ENCODE measurements around the gene ST6GALNAC2.

The ST6GALNAC2 gene

DNA sequence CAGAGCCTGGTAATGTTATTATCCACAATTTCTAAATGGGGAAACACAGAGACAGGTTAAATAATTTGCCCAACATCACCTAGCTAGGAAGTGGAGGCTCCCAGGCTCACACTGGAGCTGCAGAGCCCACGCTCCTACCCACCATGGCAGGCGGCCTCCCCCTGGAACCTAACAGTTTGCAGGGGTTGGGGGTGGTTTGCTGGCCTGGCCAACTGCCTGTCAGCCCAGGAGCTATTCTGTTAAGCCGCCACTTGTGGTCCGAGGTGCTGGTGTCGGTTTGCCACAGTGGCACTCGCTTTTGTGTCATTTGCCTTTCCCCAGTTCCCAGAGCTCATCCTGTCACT is 42.2 kb downstream of the ST6GALNAC2 start:
- Histone ChIP-seq H3K4me3 (ENCODE audit: low read depth, low read length) (peak overlapping the region; percentile 0; the same call in 1 of the 2 replicates), H3K9me3 (ENCODE audit: severe bottlenecking) (no peaks in the 10 kb centered on the region), H3K27me3 (ENCODE audit: insufficient read depth, low read depth, severe bottlenecking) (no peaks in the 10 kb centered on the region), H3K27ac (peak overlapping the region; percentile 96), H3K36me3 (peaks cover 2% of the 10 kb centered on the region; the same call in 1 of the 2 replicates)
- peak; percentile 39 for DNase-seq
- TF ChIP-seq, protein P1, sequence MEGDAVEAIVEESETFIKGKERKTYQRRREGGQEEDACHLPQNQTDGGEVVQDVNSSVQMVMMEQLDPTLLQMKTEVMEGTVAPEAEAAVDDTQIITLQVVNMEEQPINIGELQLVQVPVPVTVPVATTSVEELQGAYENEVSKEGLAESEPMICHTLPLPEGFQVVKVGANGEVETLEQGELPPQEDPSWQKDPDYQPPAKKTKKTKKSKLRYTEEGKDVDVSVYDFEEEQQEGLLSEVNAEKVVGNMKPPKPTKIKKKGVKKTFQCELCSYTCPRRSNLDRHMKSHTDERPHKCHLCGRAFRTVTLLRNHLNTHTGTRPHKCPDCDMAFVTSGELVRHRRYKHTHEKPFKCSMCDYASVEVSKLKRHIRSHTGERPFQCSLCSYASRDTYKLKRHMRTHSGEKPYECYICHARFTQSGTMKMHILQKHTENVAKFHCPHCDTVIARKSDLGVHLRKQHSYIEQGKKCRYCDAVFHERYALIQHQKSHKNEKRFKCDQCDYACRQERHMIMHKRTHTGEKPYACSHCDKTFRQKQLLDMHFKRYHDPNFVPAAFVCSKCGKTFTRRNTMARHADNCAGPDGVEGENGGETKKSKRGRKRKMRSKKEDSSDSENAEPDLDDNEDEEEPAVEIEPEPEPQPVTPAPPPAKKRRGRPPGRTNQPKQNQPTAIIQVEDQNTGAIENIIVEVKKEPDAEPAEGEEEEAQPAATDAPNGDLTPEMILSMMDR (IDR thresholded peaks at IDR 0.05; ENCODE audit: low read depth, low read length), result no peak

DNA sequence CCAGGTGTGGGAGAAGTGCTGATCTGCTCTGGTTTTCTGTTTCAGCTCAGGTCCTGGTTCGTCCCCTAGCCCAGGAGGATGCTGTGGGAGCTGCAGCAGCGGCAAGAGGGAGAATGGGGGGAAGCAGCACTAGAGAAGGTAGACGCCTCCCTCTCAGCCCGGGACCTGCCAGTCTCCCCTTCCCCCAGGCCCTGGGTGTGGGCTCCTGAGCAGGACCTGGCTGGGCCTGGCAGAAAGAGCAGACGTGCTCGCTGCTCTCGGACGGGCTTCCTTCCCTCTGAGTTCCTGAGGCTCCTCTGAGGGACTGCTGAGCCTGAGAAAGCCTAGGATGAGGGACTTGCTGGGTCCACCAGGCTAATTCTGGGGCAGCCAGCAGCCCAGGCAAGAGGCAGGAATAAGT is 42.7 kb downstream of the ST6GALNAC2 start:
- TF ChIP-seq, protein P1 (IDR thresholded peaks at IDR 0.05; ENCODE audit: low read depth, low read length), result no peak
- Histone ChIP-seq H3K9me3 (ENCODE audit: severe bottlenecking) (no peaks in the 10 kb centered on the region), H3K4me3 (ENCODE audit: low read depth, low read length) (no peak overlapping the region), H3K36me3 (peaks cover 2% of the 10 kb centered on the region; the same call in 1 of the 2 replicates), H3K27me3 (ENCODE audit: insufficient read depth, low read depth, severe bottlenecking) (no peaks in the 10 kb centered on the region), H3K27ac (peak overlapping the region; percentile 96)
- no peak for DNase-seq

DNA sequence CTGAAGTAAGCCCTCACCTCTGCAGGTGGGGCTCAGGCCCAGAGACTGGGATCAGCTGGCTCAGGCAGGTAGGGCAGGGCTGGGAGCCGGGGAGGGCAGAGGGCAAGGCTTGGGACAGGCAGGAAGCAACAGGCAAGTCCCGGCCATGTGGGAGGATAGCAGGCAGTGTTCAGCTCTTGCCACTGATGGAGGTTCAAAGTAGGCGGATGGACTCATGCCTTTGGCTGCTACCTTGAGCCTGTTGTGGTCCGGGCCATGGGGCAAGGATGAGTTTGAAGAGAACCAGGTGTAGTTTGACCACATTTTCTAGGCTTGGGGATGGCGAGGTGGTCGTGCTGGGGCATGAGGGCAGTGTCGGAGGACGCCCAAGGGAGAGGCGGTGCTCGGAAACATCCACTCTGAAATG is 43.1 kb downstream of the ST6GALNAC2 start:
- TF ChIP-seq, protein P1 (IDR thresholded peaks at IDR 0.05; ENCODE audit: low read depth, low read length), result no peak
- DNase-seq, result no peak
- H3K4me3 ChIP-seq (ENCODE audit: low read depth, low read length), result no peak overlapping the region
- peak overlapping the region; percentile 96 for H3K27ac ChIP-seq
- H3K9me3 ChIP-seq (ENCODE audit: severe bottlenecking), result no peaks in the 10 kb centered on the region
- H3K36me3 ChIP-seq, result peaks cover 2% of the 10 kb centered on the region; the same call in 1 of the 2 replicates
- H3K27me3 ChIP-seq (ENCODE audit: insufficient read depth, low read depth, severe bottlenecking), result no peaks in the 10 kb centered on the region

DNA sequence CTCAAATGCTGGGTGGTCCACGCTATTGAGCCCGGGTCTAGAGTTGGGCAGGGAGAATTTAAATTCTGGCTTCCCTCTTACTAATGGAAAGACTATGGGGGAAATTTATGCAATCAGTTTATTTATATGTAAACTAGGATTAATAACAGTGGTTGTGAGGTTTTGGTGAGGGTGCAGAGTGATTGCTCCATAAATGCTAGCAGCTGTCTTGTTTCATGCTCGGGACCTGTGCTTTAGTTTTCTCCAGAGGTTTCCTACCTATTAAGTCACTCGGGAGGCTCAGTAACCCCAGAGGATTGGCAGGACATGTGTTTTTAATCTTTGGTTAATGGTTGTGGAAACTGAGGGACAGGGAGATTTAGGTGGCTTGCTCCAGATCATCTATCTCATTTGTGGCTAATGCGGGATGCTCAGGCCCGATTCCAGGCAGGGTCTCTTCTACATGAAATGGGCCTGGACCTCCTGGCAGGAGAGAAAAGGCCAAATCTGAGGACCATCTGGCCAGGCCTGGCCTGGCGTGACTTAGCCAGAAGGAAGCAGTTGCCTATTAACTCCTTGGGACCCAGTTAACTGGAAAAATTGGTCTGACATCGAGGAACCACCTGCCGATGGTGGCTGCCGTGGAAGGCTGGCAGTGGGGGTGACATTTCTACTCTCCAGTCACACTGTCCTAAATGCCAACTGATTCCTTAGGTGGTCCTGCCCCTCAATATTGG is 43.8 kb downstream of the ST6GALNAC2 start:
- TF ChIP-seq, protein P1 (IDR thresholded peaks at IDR 0.05; ENCODE audit: low read depth, low read length), result no peak
- DNase-seq, result peak; percentile 76
- no peaks in the 10 kb centered on the region for H3K27me3 ChIP-seq (ENCODE audit: insufficient read depth, low read depth, severe bottlenecking)
- H3K9me3 ChIP-seq (ENCODE audit: severe bottlenecking), result no peaks in the 10 kb centered on the region
- H3K4me3 ChIP-seq (ENCODE audit: low read depth, low read length), result peak overlapping the region; percentile 23
- H3K27ac ChIP-seq, result peak overlapping the region; percentile 96
- H3K36me3 ChIP-seq, result peaks cover 2% of the 10 kb centered on the region; the same call in 1 of the 2 replicates

DNA sequence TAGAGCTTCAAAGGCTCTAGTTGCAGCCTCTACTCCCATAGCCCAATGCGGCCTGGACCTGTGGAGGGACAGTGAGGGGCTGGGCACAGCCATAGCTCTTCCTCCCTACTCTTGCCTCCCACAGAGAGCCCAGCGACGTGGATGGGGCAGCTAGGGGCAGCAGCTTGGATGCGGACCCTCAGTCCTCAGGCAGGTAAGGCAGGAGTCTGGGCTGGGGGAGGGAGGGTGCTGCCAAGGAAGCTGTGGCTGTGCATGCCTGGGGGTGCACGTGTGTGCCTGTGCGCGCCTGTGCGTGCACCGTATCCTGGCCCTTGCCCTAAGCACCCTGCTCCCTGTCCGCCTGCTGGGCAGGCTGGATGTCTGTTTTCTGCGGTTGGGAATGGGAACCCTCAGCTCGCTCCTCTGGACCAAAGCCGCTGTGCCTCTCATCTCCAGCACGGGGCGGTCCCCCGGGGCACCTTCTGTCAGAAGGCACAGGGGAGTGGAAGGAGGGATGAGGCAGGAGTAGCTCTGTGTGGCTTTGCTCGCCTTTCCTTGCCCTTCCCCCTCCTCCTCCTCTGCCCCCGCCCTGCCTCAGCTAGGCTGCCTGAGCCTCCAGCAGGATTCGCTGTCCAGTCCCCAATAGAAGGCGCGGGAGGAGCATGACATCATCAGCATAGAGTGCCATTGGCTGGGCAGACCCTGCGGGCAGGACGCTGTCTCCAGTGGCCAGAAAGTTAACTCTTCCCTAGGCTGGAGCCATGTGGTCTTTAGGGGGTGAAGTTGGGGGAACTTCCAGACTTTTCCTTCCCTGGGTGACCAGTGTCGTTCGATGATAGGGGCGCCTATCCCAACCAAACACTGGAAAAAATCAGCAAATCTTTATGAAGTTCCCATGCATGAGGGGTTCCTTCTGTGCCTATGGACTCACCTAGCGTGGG is 45.0 kb downstream of the ST6GALNAC2 start:
- H3K27me3 ChIP-seq (ENCODE audit: insufficient read depth, low read depth, severe bottlenecking), result no peaks in the 10 kb centered on the region
- H3K4me3 ChIP-seq (ENCODE audit: low read depth, low read length), result peak overlapping the region; percentile 38
- H3K36me3 ChIP-seq, result peaks cover 2% of the 10 kb centered on the region; the same call in 1 of the 2 replicates
- H3K27ac ChIP-seq, result peak overlapping the region; percentile 96
- DNase-seq, result peak; percentile 100
- H3K9me3 ChIP-seq (ENCODE audit: severe bottlenecking), result no peaks in the 10 kb centered on the region
- TF ChIP-seq, protein P1 (IDR thresholded peaks at IDR 0.05; ENCODE audit: low read depth, low read length), result no peak
